ENCODE data around the gene TP53I3.

GRCh38 chr2:24058564-24059271 is 25.9 kb downstream of the TP53I3 start:
- no peak for TF ChIP-seq CTCF (IDR thresholded peaks at IDR 0.05)
- no peak for TF ChIP-seq POLR2A (IDR thresholded peaks at IDR 0.05)
- no peak for TF ChIP-seq POLR2AphosphoS5 (IDR thresholded peaks at IDR 0.05)

All from breast epithelium (tissue), 3 donors.